Stomach (tissue), 4 donors: ENCODE results near the gene AGBL2.

Experiments
- CTCF ChIP-seq, 7 experiments: fragments of 450-650 bp in 4 of 7; fragments of 200-600 bp in 3 of 7; sonication (generic) in 3 of 7; IDR thresholded peaks; one replicate each; pipeline ENCODE4 v1.5.1; 2016 to 2019; ENCODE audit warnings: antibody characterized with exemption in 7 of 7, control low read depth in 2 of 7, mild to moderate bottlenecking in 1 of 7
- EP300 ChIP-seq: sonication (generic); formaldehyde crosslinking; IDR thresholded peaks from one replicate; pipeline ENCODE4 v1.6.1; 2017; ENCODE audit warnings: antibody characterized with exemption
- POLR2A ChIP-seq, 4 donors: fragments of 450-650 bp; IDR thresholded peaks; one replicate each; pipeline ENCODE4 v1.6.1; 2016; ENCODE audit warnings: antibody characterized with exemption in 4 of 4, control low read depth in 2 of 4, mild to moderate bottlenecking in 1 of 4, moderate library complexity in 1 of 4

DNA sequence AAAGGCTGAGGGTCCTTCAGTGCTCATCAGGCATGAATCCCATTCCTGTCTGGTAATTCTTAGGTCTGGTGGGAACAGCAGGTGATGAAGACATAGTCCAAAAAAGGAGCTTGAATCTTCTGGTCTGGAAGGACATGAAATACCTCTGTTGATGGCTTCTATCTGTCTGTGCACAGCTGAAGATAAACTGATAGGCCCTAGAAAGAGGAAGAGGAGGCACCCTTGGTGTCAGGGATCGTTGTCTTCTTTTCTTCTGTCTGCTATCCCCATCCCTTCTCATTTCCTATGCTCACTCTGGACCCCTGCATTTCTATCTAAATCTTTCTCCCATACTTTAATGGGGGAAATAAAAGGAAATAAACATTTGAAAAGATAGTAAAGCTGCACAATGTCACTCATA is 9.4 kb downstream of the AGBL2 start:
- TF ChIP-seq CTCF (IDR thresholded peaks at IDR 0.05) (no peak), EP300 (no peak), POLR2A (IDR thresholded peaks at IDR 0.05) (no peak)
